DND-41 (cell line): ENCODE measurements around the gene PDZD8.

ENCODE experiments used
- CTCF ChIP-seq: IDR thresholded peaks from 2 replicates; pipeline ENCODE4 v1.5.1; 2012; ENCODE audit warnings: borderline replicate concordance, low read length, moderate library complexity, mild to moderate bottlenecking; ENCODE audit not compliant: poor library complexity, severe bottlenecking; ENCODE audit errors: extremely low read depth
- EZH2 ChIP-seq: IDR thresholded peaks from 3 replicates; pipeline ENCODE4 v1.6.1; 2012; ENCODE audit warnings: borderline replicate concordance, low read depth, mild to moderate bottlenecking, moderate library complexity, low read length, inconsistent platforms; ENCODE audit not compliant: severe bottlenecking

- no peak for TF ChIP-seq CTCF
- no peak for TF ChIP-seq EZH2
Measured at GRCh38 chr10:117322260-117322659, 53.0 kb downstream of the PDZD8 start.
